HCT116 (cell line): ENCODE measurements around the gene ATG4B. TPM values are rescaled to one million over a fixed set of nuclear protein-coding genes. Genes with fewer than 3 reads are reported as not detected.
"Not testable (repeated sequence)": the region's sequence is repeated elsewhere in the genome, so short reads cannot be mapped to it uniquely, and the experiment has no call there.

Experiments
- ATAC-seq: fragments of 200-7000 bp; cut with Tn5 transposase; 2 replicates; pipeline ENCODE4 v1.9.1; 2020; ENCODE audit warnings: mild to moderate bottlenecking, moderate library complexity
- BruUV-seq: library from RNA; stranded (reverse); fragments of 400-500 nt; replicated peaks from 2 replicates; lab custom pipeline; 2021; lab: Mats Ljungman, UMichigan
- CTCF ChIA-PET: fragments of 300-600 bp; sonication (Branson Sonifier 250); formaldehyde crosslinking; loops from one replicate; lab custom pipeline; 2021; ENCODE audit warnings: antibody characterized with exemption; lab: Charles Lee
- POLR2A ChIA-PET: fragments of 300-600, 350-600 bp; sonication (Branson Sonifier 250); formaldehyde crosslinking; loops from one replicate; lab custom pipeline; 2021; ENCODE audit warnings: antibody characterized with exemption; lab: Charles Lee
- RAD21 ChIA-PET, 2 experiments: fragments of 300-600 bp; sonication (Branson Sonifier 250); formaldehyde crosslinking; loops; one replicate each; lab custom pipeline; 2023; ENCODE audit warnings: low total read pairs in 2 of 2; ENCODE audit not compliant: uncharacterized antibody in 2 of 2, unreplicated experiment in 2 of 2, low non-redundant PET in 1 of 2; lab: Charles Lee
- DNase-seq: peaks from one replicate; pipeline ENCODE4 v3.0.0-alpha.2; 2010; ENCODE audit warnings: low read depth, low spot score
- H2AFZ ChIP-seq: fragments of 200-600 bp; shearing (Covaris generic), sonication (generic); 2 replicates; pipeline ENCODE4 v1.6.1; 2017; ENCODE audit warnings: low read depth, mixed run types, mixed read lengths, antibody characterized with exemption, low read length; ENCODE audit not compliant: poor library complexity, severe bottlenecking
- H3K27ac ChIP-seq: 2 replicates; pipeline ENCODE4 v1.5.1; 2012; ENCODE audit warnings: low read depth, low read length
- H3K27me3 ChIP-seq: fragments of 200-600 bp; sonication (generic); 2 replicates; pipeline ENCODE4 v1.6.1; 2016; ENCODE audit warnings: mixed run types, low read length, mixed read lengths; ENCODE audit not compliant: insufficient read depth
- H3K36me3 ChIP-seq, 2 experiments: fragments of 200-500 bp in 1 of 2; fragments of 200-600 bp in 1 of 2; sonication (Bioruptor generic) in 1 of 2; sonication (generic) in 1 of 2; 2 replicates each; pipeline versions ENCODE4 v1.5.1 to v1.6.1; 2014 to 2016; ENCODE audit warnings: low read length in 2 of 2, inconsistent platforms in 1 of 2, mixed read lengths in 1 of 2, mixed run types in 1 of 2; ENCODE audit not compliant: insufficient read depth in 2 of 2, control insufficient read depth in 1 of 2
- H3K4me1 ChIP-seq, 2 experiments: fragments of 200-600 bp in 1 of 2; sonication (generic) in 1 of 2; 2 replicates each; pipeline versions ENCODE4 v1.5.1 to v1.6.1; 2012 to 2017; ENCODE audit warnings: low read length in 2 of 2, inconsistent platforms in 1 of 2, mild to moderate bottlenecking in 1 of 2, mixed read lengths in 1 of 2, mixed run types in 1 of 2, moderate library complexity in 1 of 2; ENCODE audit not compliant: insufficient read depth in 2 of 2, control insufficient read depth in 1 of 2
- H3K4me2 ChIP-seq: fragments of 200-600 bp; sonication (generic); 2 replicates; pipeline ENCODE4 v1.6.1; 2017; ENCODE audit warnings: mixed run types, low read length, mixed read lengths
- H3K4me3 ChIP-seq, 2 experiments: fragments of 200-600 bp in 1 of 2; sonication (generic) in 1 of 2; replicated peaks in 1 of 2; 2 replicates each; pipeline ENCODE4 v1.5.1; 2011 to 2016; ENCODE audit warnings: low read length in 2 of 2, control low read depth in 1 of 2, low read depth in 1 of 2, mild to moderate bottlenecking in 1 of 2, mixed read lengths in 1 of 2, mixed run types in 1 of 2
- H3K79me2 ChIP-seq: fragments of 200-600 bp; sonication (generic); 2 replicates; pipeline ENCODE4 v1.6.1; 2017; ENCODE audit warnings: mild to moderate bottlenecking, mixed run types, low read length, moderate library complexity, mixed read lengths; ENCODE audit not compliant: insufficient read depth
- H3K9ac ChIP-seq: fragments of 200-600 bp; sonication (generic); 2 replicates; pipeline ENCODE4 v1.6.1; 2016; ENCODE audit warnings: low read length, mixed read lengths
- H3K9me2 ChIP-seq: fragments of 200-600 bp; sonication (generic), shearing (Covaris generic); 2 replicates; pipeline ENCODE4 v1.6.1; 2017; ENCODE audit warnings: mixed run types, mild to moderate bottlenecking, moderate library complexity; ENCODE audit not compliant: insufficient read depth
- H3K9me3 ChIP-seq, 2 experiments: fragments of 200-500 bp in 1 of 2; fragments of 200-600 bp in 1 of 2; sonication (Bioruptor generic) in 1 of 2; sonication (generic) in 1 of 2; 2 replicates each; pipeline ENCODE4 v1.6.1; 2014 to 2017; ENCODE audit warnings: low read length in 2 of 2, mixed read lengths in 2 of 2, inconsistent platforms in 1 of 2, low read depth in 1 of 2, mild to moderate bottlenecking in 1 of 2, mixed run types in 1 of 2, moderate library complexity in 1 of 2; ENCODE audit not compliant: control insufficient read depth in 1 of 2, insufficient read depth in 1 of 2
- H4K20me1 ChIP-seq: fragments of 200-600 bp; sonication (generic), shearing (Covaris generic); 2 replicates; pipeline ENCODE4 v1.6.1; 2017; ENCODE audit warnings: mixed run types, mild to moderate bottlenecking, moderate library complexity; ENCODE audit not compliant: insufficient read depth
- intact Hi-C: fragments of 100-400 bp; cut with micrococcal nuclease; formaldehyde crosslinking; loops from 2 replicates; pipeline ENCODE4 v1.10.0; 2022
- total RNA-seq: library from RNA; stranded (reverse); gene quantifications from one replicate; pipeline ENCODE4 v1.2.1, GENCODE V29; 2021; ENCODE audit not compliant: unreplicated experiment
- TF ChIP-seq, protein P1 (sequence below): IDR thresholded peaks from 2 replicates; pipeline ENCODE4 v1.6.1; 2012; ENCODE audit warnings: low read depth

Gene ATG4B
- total RNA-seq, 1 experiment from 2014 or later: 87.4 TPM

DNA sequence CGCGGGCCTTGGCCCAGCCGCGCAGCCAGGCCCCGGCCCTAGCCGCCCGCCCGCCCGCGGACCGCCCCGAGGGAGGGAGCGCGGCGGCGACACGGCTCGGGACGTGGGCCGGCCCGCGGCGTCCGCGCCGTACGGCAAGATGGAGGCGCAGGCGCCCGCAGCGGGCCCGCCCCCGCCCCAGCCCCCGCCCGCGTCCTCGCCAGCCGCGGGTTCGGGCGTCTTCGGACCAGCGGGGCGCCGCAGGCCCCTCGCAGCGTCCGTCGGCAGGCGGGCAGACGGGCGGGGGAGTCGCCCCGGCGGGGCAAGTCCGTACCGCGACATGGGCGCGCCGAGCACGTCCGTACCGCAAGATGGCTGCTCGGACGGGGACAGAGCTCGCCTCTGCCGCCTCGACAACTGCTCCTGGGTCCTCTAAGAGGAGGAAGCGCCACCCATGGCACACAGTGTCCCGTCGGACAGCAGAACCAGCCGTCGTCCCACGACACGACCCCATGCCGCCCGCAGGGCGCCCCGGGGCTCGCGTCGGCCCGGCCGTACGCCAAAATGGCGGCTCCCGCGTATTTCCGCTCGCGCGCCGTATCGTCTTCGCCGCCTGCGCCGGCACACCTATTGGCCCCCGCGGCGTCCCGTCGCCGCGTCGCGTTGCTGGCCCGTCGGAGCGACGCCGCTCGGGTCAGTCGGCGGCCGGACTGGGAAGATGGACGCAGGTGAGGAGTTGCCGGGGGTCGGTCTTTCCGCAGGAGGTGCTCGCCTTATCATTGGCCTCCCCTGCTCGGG lies at the start of gene ATG4B, which contains the start of gene THAP4 (continued):
- TF ChIP-seq, protein P1, sequence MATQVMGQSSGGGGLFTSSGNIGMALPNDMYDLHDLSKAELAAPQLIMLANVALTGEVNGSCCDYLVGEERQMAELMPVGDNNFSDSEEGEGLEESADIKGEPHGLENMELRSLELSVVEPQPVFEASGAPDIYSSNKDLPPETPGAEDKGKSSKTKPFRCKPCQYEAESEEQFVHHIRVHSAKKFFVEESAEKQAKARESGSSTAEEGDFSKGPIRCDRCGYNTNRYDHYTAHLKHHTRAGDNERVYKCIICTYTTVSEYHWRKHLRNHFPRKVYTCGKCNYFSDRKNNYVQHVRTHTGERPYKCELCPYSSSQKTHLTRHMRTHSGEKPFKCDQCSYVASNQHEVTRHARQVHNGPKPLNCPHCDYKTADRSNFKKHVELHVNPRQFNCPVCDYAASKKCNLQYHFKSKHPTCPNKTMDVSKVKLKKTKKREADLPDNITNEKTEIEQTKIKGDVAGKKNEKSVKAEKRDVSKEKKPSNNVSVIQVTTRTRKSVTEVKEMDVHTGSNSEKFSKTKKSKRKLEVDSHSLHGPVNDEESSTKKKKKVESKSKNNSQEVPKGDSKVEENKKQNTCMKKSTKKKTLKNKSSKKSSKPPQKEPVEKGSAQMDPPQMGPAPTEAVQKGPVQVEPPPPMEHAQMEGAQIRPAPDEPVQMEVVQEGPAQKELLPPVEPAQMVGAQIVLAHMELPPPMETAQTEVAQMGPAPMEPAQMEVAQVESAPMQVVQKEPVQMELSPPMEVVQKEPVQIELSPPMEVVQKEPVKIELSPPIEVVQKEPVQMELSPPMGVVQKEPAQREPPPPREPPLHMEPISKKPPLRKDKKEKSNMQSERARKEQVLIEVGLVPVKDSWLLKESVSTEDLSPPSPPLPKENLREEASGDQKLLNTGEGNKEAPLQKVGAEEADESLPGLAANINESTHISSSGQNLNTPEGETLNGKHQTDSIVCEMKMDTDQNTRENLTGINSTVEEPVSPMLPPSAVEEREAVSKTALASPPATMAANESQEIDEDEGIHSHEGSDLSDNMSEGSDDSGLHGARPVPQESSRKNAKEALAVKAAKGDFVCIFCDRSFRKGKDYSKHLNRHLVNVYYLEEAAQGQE: no peak

DNA sequence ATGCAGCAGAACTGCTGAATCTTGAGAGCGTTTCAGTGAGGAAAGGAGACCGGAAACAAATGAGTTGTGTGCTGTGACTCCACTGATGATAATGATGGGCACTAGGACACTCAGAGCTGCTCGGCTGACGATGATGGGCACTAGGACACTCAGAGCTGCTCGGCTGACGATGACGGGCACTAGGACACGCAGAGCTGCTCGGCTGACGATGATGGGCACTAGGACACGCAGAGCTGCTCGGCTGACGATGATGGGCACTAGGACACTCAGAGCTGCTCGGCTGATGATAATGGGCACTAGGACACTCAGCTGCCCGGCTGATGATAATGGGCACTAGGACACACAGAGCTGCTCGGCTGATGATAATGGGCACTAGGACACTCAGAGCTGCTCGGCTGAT lies 47.6 kb upstream of the ATG4B start:
- peaks cover 14 to 15% of the 10 kb centered on the region in 2 experiments; a peak in 2 of 4 replicates for H3K9me3 ChIP-seq
- H3K27ac ChIP-seq, H2AFZ ChIP-seq, H3K79me2 ChIP-seq, RAD21 ChIA-PET, DNase-seq, ATAC-seq, CTCF ChIA-PET, H3K4me2 ChIP-seq, intact Hi-C loops, H3K9me2 ChIP-seq, H3K4me1 ChIP-seq, H3K9ac ChIP-seq, BruUV-seq, H3K4me3 ChIP-seq, H3K27me3 ChIP-seq, POLR2A ChIA-PET, H4K20me1 ChIP-seq: not testable (repeated sequence)
- H3K36me3 ChIP-seq: peaks cover 2 to 24% of the 10 kb centered on the region in 2 experiments; a peak in 3 of 4 replicates

DNA sequence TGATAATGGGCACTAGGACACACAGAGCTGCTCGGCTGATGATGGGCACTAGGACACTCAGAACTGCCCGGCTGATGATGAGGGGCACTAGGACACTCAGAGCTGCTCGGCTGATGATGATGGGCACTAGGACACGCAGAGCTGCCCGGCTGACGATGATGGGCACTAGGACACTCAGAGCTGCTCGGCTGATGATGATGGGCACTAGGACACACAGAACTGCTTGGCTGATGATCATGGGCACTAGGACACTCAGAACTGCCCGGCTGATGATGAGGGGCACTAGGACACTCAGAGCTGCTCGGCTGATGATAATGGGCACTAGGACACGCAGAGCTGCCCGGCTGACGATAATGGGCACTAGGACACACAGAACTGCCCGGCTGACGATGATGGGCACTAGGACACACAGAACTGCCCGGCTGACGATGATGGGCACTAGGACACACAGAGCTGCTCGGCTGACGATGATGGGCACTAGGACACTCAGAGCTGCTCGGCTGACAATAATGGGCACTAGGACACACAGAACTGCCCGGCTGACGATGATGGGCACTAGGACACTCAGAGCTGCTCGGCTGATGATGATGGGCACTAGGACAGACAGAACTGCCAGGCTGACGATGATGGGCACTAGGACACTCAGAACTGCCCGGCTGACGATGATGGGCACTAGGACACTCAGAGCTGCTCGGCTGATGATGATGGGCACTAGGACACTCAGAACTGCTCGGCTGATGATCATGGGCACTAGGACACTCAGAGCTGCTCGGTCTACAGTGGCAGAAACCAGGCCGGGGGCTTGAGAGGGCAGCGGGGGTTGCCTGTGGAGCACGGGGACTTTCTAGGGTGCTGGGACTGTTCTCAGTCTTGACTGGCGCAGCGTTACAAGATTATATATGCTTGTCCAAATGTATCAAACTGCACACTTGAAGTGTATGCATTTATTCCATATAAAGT lies 46.7 kb upstream of the ATG4B start:
- CTCF ChIA-PET, POLR2A ChIA-PET, H3K4me1 ChIP-seq, H3K9me2 ChIP-seq, ATAC-seq, RAD21 ChIA-PET, H3K27me3 ChIP-seq, H3K4me2 ChIP-seq, H3K27ac ChIP-seq, H4K20me1 ChIP-seq, H3K4me3 ChIP-seq, H3K79me2 ChIP-seq, intact Hi-C loops, DNase-seq, BruUV-seq, H2AFZ ChIP-seq, H3K9ac ChIP-seq: not testable (repeated sequence)
- Histone ChIP-seq H3K9me3 (peaks cover 8 to 15% of the 10 kb centered on the region in 2 experiments; a peak in 2 of 4 replicates), H3K36me3 (peaks cover 2 to 17% of the 10 kb centered on the region in 2 experiments; a peak in 3 of 4 replicates)
